GM12872 (cell line): ENCODE data around the gene SLC4A8.

ENCODE experiments used
- CTCF ChIP-seq: IDR thresholded peaks from 3 replicates; pipeline ENCODE4 v1.5.1; 2011; ENCODE audit warnings: low read depth, mild to moderate bottlenecking, low read length, moderate library complexity; ENCODE audit not compliant: insufficient read depth

The SLC4A8 gene

GRCh38 chr12:51540996-51541395 lies 116.4 kb downstream of the SLC4A8 start:
- TF ChIP-seq CTCF: no peak

GRCh38 chr12:51546097-51546496 lies 121.5 kb downstream of the SLC4A8 start:
- TF ChIP-seq CTCF: no peak

GRCh38 chr12:51547606-51548005 lies 123.0 kb downstream of the SLC4A8 start:
- TF ChIP-seq CTCF: no peak

GRCh38 chr12:51548241-51548640 lies 123.6 kb downstream of the SLC4A8 start:
- no peak for TF ChIP-seq CTCF

- no peak for TF ChIP-seq CTCF
Measured at GRCh38 chr12:51549637-51550036, 125.0 kb downstream of the SLC4A8 start.
